Measurements from ENCODE around the gene ADRA2C.

ADRA2C gene

GRCh38 chr4:3729882-3730226 lies 36.3 kb upstream of the ADRA2C start:
- no peak overlapping the region for H3K27ac ChIP-seq
- H3K27me3 ChIP-seq: peaks cover 44% of the 10 kb centered on the region
- no peaks in the 10 kb centered on the region for H3K9me3 ChIP-seq
- TF ChIP-seq, protein P1, sequence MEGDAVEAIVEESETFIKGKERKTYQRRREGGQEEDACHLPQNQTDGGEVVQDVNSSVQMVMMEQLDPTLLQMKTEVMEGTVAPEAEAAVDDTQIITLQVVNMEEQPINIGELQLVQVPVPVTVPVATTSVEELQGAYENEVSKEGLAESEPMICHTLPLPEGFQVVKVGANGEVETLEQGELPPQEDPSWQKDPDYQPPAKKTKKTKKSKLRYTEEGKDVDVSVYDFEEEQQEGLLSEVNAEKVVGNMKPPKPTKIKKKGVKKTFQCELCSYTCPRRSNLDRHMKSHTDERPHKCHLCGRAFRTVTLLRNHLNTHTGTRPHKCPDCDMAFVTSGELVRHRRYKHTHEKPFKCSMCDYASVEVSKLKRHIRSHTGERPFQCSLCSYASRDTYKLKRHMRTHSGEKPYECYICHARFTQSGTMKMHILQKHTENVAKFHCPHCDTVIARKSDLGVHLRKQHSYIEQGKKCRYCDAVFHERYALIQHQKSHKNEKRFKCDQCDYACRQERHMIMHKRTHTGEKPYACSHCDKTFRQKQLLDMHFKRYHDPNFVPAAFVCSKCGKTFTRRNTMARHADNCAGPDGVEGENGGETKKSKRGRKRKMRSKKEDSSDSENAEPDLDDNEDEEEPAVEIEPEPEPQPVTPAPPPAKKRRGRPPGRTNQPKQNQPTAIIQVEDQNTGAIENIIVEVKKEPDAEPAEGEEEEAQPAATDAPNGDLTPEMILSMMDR (IDR thresholded peaks at IDR 0.05): no peak
- H3K4me1 ChIP-seq (ENCODE audit: control insufficient read depth in 1 of 2, insufficient read depth in 1 of 2, low read depth in 1 of 2, low read length in 1 of 2): no peaks in the 10 kb centered on the region
- no peaks in the 10 kb centered on the region for H3K36me3 ChIP-seq
- no peak overlapping the region for H3K4me3 ChIP-seq (ENCODE audit: low read depth in 1 of 2, low read length in 1 of 2)

- TF ChIP-seq, protein P1 (IDR thresholded peaks at IDR 0.05): no peak
- Histone ChIP-seq H3K27me3 (peaks cover 37% of the 10 kb centered on the region), H3K36me3 (no peaks in the 10 kb centered on the region), H3K27ac (no peak overlapping the region), H3K9me3 (no peaks in the 10 kb centered on the region), H3K4me3 (ENCODE audit: low read depth in 1 of 2, low read length in 1 of 2) (no peak overlapping the region), H3K4me1 (ENCODE audit: control insufficient read depth in 1 of 2, insufficient read depth in 1 of 2, low read depth in 1 of 2, low read length in 1 of 2) (no peaks in the 10 kb centered on the region)
These were observed 35.6 kb upstream of the ADRA2C start for GRCh38 chr4:3730422-3731190.

- TF ChIP-seq, protein P1 (IDR thresholded peaks at IDR 0.05): no peak
- Histone ChIP-seq H3K27me3 (peaks cover 20% of the 10 kb centered on the region), H3K36me3 (no peaks in the 10 kb centered on the region), H3K4me1 (ENCODE audit: control insufficient read depth in 1 of 2, insufficient read depth in 1 of 2, low read depth in 1 of 2, low read length in 1 of 2) (no peaks in the 10 kb centered on the region), H3K9me3 (no peaks in the 10 kb centered on the region), H3K27ac (no peak overlapping the region), H3K4me3 (ENCODE audit: low read depth in 1 of 2, low read length in 1 of 2) (no peak overlapping the region)
These were observed 33.8 kb upstream of the ADRA2C start for GRCh38 chr4:3732076-3733028.

DNA sequence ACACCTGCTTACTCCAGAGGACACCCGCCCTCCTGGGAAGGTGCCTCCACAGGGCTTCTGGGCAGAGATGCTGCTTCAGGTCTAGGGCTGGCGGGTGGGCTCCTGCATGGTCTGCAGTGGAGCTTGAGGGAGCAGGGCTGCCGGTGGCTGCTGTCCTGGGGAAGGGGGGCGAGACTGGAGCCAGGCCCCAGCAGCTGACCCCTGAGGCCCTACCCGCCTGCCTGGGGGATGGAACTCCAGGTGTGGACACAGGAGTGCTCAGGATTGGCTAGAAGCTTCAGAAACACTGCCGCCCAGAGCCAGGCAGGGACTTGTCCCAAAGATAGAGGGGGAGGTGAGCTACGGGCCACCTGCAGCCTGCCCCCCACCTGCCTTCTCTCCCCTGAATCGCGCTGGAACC lies 33.0 kb upstream of the ADRA2C start:
- H3K9me3 ChIP-seq: no peaks in the 10 kb centered on the region
- TF ChIP-seq, protein P1 (IDR thresholded peaks at IDR 0.05): no peak
- no peak overlapping the region for H3K27ac ChIP-seq
- H3K4me1 ChIP-seq (ENCODE audit: control insufficient read depth in 1 of 2, insufficient read depth in 1 of 2, low read depth in 1 of 2, low read length in 1 of 2): no peaks in the 10 kb centered on the region
- no peak overlapping the region for H3K4me3 ChIP-seq (ENCODE audit: low read depth in 1 of 2, low read length in 1 of 2)
- H3K27me3 ChIP-seq: peaks cover 15% of the 10 kb centered on the region
- H3K36me3 ChIP-seq: no peaks in the 10 kb centered on the region

DNA sequence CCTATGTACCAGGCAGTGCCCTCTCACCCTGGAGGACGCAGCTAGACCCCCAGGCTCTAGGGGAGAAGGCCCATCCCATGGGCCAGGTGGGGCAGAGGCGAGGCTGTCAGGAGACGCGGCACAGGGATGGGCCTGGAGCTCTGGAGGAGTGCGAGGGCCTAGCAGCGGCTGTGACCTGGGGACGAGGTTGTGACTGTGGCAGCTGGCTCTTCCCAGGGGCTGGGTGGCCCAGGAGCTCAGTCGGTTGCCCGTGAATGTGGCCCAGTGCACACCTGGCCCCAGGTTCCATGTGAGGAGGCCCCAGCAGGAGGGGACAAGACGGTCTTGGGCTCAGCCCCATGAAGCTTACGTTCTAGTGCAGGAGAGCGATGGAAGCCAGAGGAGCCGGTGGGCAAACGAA lies 31.0 kb upstream of the ADRA2C start:
- TF ChIP-seq, protein P1 (IDR thresholded peaks at IDR 0.05): no peak
- H3K9me3 ChIP-seq: no peaks in the 10 kb centered on the region
- no peaks in the 10 kb centered on the region for H3K27me3 ChIP-seq
- no peak overlapping the region for H3K27ac ChIP-seq
- H3K36me3 ChIP-seq: no peaks in the 10 kb centered on the region
- H3K4me1 ChIP-seq (ENCODE audit: control insufficient read depth in 1 of 2, insufficient read depth in 1 of 2, low read depth in 1 of 2, low read length in 1 of 2): no peaks in the 10 kb centered on the region
- H3K4me3 ChIP-seq (ENCODE audit: low read depth in 1 of 2, low read length in 1 of 2): no peak overlapping the region

All from neutrophil (primary cell).